GM18508 (cell line): ENCODE measurements around the gene KLK14.

Source experiments
- ATAC-seq: cut with Tn5 transposase; IDR thresholded peaks from one replicate; pipeline ENCODE4 v1.9.1; 2021; ENCODE audit warnings: moderate number of reproducible peaks; ENCODE audit not compliant: insufficient read depth, unreplicated experiment

Gene KLK14

GRCh38 chr19:51089786-51090185 lies 7.1 kb upstream of the KLK14 start:
- ATAC-seq: no peak

GRCh38 chr19:51086153-51086850 lies 3.6 kb upstream of the KLK14 start:
- no peak for ATAC-seq

GRCh38 chr19:51084505-51084904 lies 1.8 kb upstream of the KLK14 start:
- ATAC-seq: no peak

- no peak for ATAC-seq
These were observed 1.1 kb upstream of the KLK14 start for GRCh38 chr19:51083783-51084182.

GRCh38 chr19:51083181-51083580 lies 494 bp upstream of the KLK14 start:
- no peak for ATAC-seq

GRCh38 chr19:51081476-51081875 lies 1.2 kb downstream of the KLK14 start:
- no peak for ATAC-seq

- ATAC-seq: no peak
These were observed 3.1 kb downstream of the KLK14 start for GRCh38 chr19:51079481-51080110.

GRCh38 chr19:51078731-51079130 lies 4.0 kb downstream of the KLK14 start:
- ATAC-seq: no peak

- ATAC-seq: no peak
These were observed 4.6 kb downstream of the KLK14 start for GRCh38 chr19:51078104-51078503.

GRCh38 chr19:51076631-51077213 lies 6.0 kb downstream of the KLK14 start:
- no peak for ATAC-seq

GRCh38 chr19:51075998-51076397 lies 6.7 kb downstream of the KLK14 start:
- no peak for ATAC-seq

- no peak for ATAC-seq
These were observed 11.6 kb downstream of the KLK14 start for GRCh38 chr19:51071095-51071405.

- no peak for ATAC-seq
These were observed 12.2 kb downstream of the KLK14 start for GRCh38 chr19:51070334-51071094.

GRCh38 chr19:51066393-51067186 lies 16.1 kb downstream of the KLK14 start:
- no peak for ATAC-seq

- ATAC-seq: no peak
These were observed 17.3 kb downstream of the KLK14 start for GRCh38 chr19:51065221-51065960.

GRCh38 chr19:51064534-51065220 lies 18.0 kb downstream of the KLK14 start, which contains the start of gene KLK13:
Gene KLK13, minus strand, starts transcription at chr19:51065092. Its CDS starts 25 bp downstream, at chr19:51065067.
- no peak for ATAC-seq

GRCh38 chr19:51063664-51064063 lies 19.0 kb downstream of the KLK14 start:
- ATAC-seq: no peak

GRCh38 chr19:51060973-51061372 lies 21.7 kb downstream of the KLK14 start:
- ATAC-seq: no peak

GRCh38 chr19:51060336-51060735 lies 22.4 kb downstream of the KLK14 start:
- ATAC-seq: no peak
